GM11168 (cell line): ENCODE data around the gene MED13L.

Experiments used
- in situ Hi-C: fragments of 300-500 bp; cut with MboI; formaldehyde crosslinking; loops from one replicate; pipeline ENCODE4 v1.12.0; 2022; ENCODE audit warnings: low sequenced_read_pairs; ENCODE audit not compliant: unreplicated experiment

MED13L gene

GRCh38 chr12:116217045-116217735 is 60.3 kb downstream of the MED13L start:
- in situ Hi-C loops, result no loop called here

- in situ Hi-C loops, result no loop called here
Measured at GRCh38 chr12:116216022-116216756, 61.3 kb downstream of the MED13L start.

- in situ Hi-C loops, result no loop called here
Measured at GRCh38 chr12:116215023-116215422, 62.5 kb downstream of the MED13L start.

- in situ Hi-C loops, result no loop called here
Measured at GRCh38 chr12:116213885-116214527, 63.5 kb downstream of the MED13L start.

- in situ Hi-C loops, result no loop called here
Measured at GRCh38 chr12:116213014-116213413, 64.5 kb downstream of the MED13L start.

- in situ Hi-C loops, result no loop called here
Measured at GRCh38 chr12:116210762-116211161, 66.7 kb downstream of the MED13L start.

- in situ Hi-C loops, result no loop called here
Measured at GRCh38 chr12:116210131-116210530, 67.4 kb downstream of the MED13L start.

GRCh38 chr12:116209503-116209902 is 68.0 kb downstream of the MED13L start:
- in situ Hi-C loops, result no loop called here

GRCh38 chr12:116207274-116207673 is 70.2 kb downstream of the MED13L start:
- in situ Hi-C loops, result no loop called here

GRCh38 chr12:116206828-116207227 is 70.7 kb downstream of the MED13L start:
- in situ Hi-C loops, result no loop called here

GRCh38 chr12:116204785-116205184 is 72.7 kb downstream of the MED13L start:
- in situ Hi-C loops, result no loop called here

GRCh38 chr12:116204169-116204568 is 73.3 kb downstream of the MED13L start:
- in situ Hi-C loops, result no loop called here

GRCh38 chr12:116202940-116203339 is 74.6 kb downstream of the MED13L start:
- in situ Hi-C loops, result no loop called here

- in situ Hi-C loops, result no loop called here
Measured at GRCh38 chr12:116202433-116202832, 75.1 kb downstream of the MED13L start.

- in situ Hi-C loops, result no loop called here
Measured at GRCh38 chr12:116201908-116202307, 75.6 kb downstream of the MED13L start.

GRCh38 chr12:116201359-116201758 is 76.1 kb downstream of the MED13L start:
- in situ Hi-C loops, result no loop called here

GRCh38 chr12:116200812-116201211 is 76.7 kb downstream of the MED13L start:
- in situ Hi-C loops, result no loop called here

- in situ Hi-C loops, result no loop called here
Measured at GRCh38 chr12:116199160-116199706, 78.3 kb downstream of the MED13L start.

GRCh38 chr12:116196752-116197718 is 80.5 kb downstream of the MED13L start:
- in situ Hi-C loops, result no loop called here

- in situ Hi-C loops, result no loop called here
Measured at GRCh38 chr12:116196226-116196625, 81.3 kb downstream of the MED13L start.
